DMS79 (cell line): ENCODE results near the gene CMYA5.
"Not testable (repeated sequence)": the region's sequence is repeated elsewhere in the genome, so short reads cannot be mapped to it uniquely, and the experiment has no call there.

ENCODE experiments used
- DNase-seq: peaks from one replicate; lab custom pipeline; 2025; lab: John Stamatoyannopoulos, UW

The CMYA5 gene

GRCh38 chr5:79746642-79747569 lies 57.3 kb downstream of the CMYA5 start:
- no peak for DNase-seq

DNA sequence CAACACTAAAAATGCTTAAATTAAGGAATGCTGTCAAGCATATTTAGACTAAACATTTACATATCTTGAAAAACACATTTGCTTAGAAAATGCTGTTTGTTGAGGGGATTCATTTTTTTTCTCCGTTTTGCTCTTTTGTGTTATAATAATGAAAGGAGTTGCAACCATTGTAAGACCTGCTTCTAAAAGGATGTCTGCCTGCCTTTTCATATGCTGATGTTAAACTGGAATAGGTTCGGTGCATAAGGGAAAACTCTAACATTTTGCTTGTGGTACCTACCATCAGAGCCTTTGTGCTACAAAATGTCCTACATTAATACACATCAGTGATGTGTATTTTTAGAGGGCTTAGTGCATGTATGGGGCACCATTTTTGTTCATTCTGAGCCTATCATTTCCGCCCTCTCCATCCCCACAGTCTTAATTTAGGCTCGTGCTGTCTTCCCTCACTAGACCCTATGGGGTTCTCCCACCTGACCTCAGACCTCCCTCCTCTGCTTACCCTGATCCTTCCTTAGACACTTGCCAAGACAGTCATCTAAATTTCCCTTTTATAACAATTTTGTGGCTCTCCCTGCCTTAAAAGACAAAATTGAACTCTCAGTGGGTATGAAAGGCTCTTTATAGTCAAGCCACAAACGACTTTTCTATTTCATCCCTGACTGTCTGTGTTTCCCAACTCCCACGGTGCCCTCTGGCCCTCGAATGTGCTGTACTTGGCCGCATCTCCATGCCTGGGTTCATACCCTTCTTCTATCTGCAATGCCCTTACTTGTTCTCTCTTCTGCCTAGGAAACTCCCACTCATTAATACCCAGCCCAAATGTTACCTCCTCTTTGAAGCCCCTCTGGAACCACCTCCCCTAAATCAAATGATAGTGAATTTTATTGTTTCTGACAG lies 61.2 kb downstream of the CMYA5 start:
- no peak for DNase-seq

- no peak for DNase-seq
Observed at GRCh38 chr5:79753092-79753491, 63.5 kb downstream of the CMYA5 start.

DNA sequence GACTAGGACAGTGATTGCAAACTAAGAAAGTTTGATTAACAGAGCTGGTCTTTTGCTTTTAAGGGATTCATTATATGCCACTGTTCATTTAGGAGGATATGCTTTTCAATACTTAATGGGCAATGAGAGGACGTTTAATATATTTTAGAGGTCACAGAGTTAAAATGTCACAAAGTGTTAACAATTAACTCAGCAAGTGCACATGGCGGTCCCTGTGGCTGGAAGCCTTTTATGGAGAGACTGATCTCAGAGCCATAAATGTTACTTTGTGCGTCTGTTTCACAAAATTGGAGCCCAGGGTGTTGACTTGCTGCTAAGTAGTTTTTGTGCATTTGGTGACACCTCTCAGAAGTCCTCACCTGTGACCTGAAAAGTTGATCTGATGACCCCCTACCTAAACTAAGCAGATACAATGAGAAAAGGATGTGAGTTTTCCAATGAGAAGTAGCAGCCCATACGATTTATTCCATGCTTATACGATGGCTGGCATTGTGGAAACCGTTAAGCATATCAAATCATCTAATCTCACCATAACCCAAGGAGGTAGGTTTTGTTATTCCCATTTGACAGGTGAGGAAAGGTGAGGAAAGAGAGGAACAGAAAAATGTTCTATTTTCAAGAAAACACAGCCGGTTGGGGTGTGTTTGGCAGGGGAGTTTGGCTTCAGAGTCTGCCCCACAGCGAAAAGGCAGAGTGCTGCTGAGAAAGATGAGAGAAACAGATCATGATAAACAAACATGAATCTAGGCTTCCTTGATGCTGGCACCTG lies 64.4 kb downstream of the CMYA5 start:
- no peak for DNase-seq

DNA sequence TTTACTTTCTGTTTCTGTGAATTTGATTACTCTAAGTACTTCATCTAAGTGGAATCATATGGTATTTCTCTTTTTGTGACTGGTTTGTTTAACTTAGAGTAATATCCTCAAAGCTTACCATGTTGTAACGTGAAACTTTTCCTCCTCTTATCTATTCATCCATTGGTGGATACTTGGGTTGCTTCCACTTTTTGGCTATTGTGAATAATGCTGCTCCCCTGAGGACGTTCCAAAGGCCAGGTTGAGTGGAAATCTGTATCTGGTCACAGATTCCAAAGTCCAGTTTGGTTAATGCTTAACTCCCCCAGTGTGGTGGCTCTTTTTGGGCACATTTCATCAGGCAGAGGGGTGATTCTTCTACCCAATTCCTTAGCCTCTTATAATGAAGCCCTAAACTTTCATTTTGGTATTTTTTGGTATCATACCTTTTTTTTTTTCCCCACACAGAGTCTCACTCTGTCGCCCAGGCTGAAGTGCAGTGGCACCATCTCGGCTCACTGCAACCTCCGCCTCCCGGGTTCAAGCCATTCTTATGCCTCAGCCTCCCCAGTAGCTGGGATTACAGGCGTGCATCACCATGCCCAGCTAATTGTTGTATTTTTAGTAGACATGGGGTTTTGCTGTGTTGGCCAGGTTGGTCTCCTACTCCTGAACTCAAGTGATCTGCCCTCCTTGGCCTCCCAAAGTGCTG lies 65.4 kb downstream of the CMYA5 start:
- DNase-seq, result no peak

DNA sequence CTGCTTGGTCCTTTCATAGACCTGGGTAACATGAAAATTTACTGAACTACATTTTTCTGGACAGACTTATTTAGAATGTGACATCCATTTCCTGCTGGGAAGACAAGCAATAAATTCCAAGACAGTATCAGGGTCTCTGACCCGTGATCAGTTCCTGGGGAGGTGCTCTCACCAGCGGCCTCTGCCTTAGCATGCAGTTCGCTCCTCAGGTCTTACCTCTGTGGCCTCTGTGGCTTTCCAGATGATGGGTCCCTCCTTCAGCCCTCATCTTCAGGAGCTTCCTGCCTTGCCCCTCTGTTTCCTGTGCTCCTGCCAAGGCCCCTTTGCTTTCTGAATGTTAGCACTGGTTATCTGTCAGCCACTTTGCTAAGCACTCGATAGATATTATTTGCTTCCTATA lies 66.4 kb downstream of the CMYA5 start:
- no peak for DNase-seq

DNA sequence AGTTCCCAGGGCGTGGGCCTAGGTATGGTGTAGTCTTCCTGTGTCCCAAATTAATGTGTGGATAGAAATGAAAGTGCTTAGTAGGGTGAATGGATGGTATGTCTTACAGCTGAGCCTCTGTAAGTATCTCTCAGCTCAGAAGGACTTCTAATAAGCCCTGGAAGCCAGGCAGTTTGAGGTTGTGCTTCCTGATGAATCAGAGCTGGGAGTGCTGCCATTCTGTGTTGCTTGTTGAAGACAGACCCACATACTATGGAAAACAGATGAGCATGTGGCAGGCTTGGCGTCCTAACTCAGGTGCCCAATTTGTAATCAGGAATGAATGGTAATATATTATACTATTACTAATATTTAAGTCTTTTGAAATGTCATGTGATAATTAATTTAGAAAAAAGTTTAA lies 69.8 kb downstream of the CMYA5 start:
- DNase-seq, result no peak

- DNase-seq, result no peak
Observed at GRCh38 chr5:79759848-79760247, 70.2 kb downstream of the CMYA5 start.

DNA sequence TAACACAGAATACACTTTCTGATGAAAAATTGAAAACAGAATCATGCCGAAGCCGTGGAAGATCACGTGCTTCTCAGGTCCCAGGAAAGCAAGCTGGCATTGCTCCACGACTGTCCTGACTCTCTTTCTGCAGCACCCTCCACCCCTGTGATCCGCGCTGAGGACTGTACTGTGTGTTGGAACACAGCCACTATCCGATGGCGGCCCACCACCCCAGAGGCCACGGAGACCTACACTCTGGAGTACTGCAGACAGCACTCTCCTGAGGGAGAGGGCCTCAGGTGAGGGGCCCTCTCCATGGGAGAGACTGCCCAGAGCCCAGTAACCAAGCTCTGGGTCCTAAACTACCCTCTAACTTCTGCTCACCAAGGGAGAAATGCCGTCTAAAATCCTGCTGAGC lies 73.3 kb downstream of the CMYA5 start:
- no peak for DNase-seq

- DNase-seq, result not testable (repeated sequence)
Observed at GRCh38 chr5:79764147-79764546, 74.5 kb downstream of the CMYA5 start.

- no peak for DNase-seq
Observed at GRCh38 chr5:79771387-79771786, 81.8 kb downstream of the CMYA5 start.

- DNase-seq, result no peak
Observed at GRCh38 chr5:79772651-79773050, 83.0 kb downstream of the CMYA5 start.

DNA sequence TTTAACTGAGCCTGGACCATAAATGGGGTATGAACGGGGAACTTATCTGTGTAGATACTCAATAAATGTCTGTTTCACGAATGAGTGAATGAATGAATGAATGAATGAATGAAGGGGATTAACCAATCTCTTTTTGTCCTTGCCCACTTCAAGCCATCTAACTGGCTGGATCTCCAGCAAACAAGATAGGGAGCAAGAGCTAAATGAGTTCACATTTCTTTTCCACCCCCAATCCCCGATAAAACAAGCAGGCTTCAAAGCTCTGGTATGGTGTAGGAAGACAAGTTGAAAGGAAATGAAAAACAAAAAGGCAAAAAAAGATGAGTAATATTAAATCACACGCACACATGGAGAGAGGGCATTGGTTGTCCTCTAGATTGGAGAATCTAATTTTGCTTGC lies 84.0 kb downstream of the CMYA5 start:
- DNase-seq, result no peak

DNA sequence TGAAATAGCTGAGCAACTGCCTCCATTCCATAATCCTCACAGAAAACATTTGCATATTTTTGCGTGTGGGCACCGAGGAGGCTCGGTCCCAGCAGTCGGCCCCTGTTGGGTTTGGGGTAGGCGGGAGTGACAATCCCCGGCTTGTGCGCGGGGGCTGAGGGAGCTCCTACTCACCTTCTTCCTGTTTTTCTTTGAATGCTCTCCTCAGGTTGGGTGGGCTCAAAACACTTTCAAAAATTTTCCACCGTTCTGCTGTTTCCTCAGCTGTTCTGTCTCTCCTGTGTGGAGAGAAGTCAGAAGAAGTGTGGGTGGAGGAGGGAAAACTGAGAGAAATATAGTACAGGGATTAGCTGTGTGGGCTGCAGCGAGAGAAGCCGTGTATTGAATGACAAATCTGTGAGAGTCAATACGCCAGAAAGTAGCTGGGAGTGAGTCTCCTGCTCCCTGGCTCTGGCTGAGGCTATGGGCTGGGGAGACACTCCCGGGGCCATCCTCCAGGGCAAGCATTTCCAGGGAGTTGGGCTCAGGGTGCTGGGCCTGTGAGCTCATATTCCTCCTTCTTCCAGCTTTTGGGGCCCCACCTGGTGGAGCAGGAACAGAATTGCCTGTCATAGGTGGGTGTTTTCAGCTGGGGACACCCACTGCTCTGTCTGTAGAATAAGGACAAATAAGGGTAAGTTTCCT lies 84.7 kb downstream of the CMYA5 start:
- no peak for DNase-seq

DNA sequence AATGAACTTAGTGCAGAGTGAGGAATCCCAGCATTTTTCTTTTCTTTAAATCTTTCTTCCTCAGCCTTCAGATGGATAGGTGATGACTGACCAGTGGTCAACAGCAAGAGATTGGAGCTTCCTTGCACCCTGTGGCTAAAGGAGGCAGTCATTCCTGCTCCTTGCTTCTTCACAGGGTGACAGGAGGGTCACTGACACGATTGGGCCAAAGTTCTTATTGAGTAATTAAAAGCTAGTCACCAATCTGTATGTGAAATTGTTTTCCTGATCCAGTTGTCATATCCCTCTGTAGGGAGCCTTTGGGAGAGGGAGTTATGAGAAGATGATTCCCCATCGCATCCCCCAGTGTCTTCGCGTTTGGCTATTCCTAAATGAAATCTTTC lies 85.2 kb downstream of the CMYA5 start:
- no peak for DNase-seq

DNA sequence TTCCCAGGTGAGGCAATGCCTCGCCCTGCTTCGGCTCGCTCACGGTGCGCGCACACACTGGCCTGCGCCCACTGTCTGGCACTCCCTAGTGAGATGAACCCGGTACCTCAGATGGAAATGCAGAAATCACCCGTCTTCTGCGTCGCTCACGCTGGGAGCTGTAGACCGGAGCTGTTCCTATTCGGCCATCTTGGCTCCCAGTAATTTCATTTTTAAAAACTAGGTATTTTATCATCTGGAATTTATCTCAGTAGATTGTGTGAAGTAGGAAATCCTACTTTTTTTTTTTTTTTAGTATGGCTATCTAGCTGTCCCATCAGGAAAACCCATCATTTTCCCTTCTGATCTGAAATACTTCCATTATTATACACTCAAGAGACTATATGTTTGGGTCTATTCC lies 95.1 kb downstream of the CMYA5 start:
- not testable (repeated sequence) for DNase-seq

- no peak for DNase-seq
Observed at GRCh38 chr5:79785983-79786382, 96.3 kb downstream of the CMYA5 start.

GRCh38 chr5:79787448-79787847 lies 97.8 kb downstream of the CMYA5 start:
- no peak for DNase-seq

DNA sequence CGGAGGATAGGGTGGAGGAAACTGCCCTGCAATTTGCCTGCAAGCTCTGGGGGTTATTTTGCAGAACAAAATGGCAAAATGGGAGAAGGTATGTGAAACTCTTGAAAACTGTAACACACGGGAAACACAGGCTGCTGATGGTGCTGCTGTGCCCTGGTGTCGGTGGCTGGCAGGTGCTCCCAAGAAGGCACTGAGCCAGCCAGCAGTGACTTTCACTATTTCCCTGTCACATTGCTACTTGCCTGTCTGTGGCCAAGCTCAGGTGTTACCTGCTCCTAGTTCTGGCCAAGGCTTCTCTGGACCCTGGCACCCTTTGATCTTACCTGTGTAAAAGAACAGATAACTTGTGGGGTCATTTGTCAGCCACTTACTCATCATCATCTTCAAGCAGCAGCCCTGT lies 102.2 kb downstream of the CMYA5 start:
- no peak for DNase-seq

DNA sequence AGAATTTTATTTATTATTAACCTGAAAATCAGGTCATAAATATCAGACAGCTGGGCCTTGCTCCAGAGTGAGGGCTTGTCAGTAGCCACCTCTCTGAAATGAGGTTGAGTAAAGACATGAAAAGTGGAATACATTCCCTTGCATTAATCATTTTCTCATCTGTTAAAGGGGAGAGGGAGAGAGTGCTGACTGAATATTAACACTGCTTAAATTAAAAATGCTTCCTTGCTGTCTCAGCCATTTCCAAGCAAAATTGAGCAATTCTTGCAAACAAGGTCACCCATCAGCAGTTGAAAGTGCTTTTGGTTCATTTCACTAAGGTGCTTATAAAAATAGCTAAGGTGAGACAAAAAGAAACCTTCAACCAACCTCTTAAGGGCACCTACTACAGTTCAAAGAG lies 102.8 kb downstream of the CMYA5 start:
- DNase-seq, result no peak

DNA sequence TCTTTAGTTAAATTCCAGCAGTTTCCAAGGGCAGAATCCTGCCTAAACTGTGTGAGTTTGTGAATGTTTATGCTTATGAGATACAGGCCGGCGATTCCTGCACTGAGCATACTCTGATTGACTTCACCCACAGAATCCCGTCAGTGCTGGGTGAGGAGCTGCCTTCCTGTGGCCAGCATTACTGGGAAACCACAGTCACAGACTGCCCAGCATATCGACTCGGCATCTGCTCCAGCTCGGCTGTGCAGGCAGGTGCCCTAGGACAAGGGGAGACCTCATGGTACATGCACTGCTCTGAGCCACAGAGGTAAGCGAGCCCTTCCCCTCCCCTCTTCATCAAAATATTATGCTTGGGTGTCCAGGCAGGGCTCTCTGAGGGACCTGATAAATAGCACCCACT lies 103.7 kb downstream of the CMYA5 start:
- no peak for DNase-seq
